GM23338 (cell line): ENCODE measurements around the gene RPL41. TPM values are rescaled to one million over a fixed set of nuclear protein-coding genes. Genes with fewer than 3 reads are reported as not detected.
A peak's percentile ranks its signal among the peaks of the same experiment; 100 is the strongest.

Experiments
- ATAC-seq: fragments of 200-7000 bp; cut with Tn5 transposase; 3 replicates; pipeline ENCODE4 v1.9.1; 2020
- DNase-seq: peaks from one replicate; pipeline ENCODE4 v3.0.0-alpha.2; 2015; ENCODE audit warnings: low spot score
- H2AFZ ChIP-seq: fragments of 200-600 bp; sonication (generic); 2 replicates; pipeline ENCODE4 v1.8.0; 2016; ENCODE audit warnings: antibody characterized with exemption, mild to moderate bottlenecking, moderate library complexity
- H3F3A ChIP-seq: fragments of 200-600 bp; sonication (generic); replicated peaks from 2 replicates; pipeline ENCODE4 v1.8.0; 2017; ENCODE audit warnings: antibody characterized with exemption, mixed run types, low read depth
- H3K27ac ChIP-seq: fragments of 200-600 bp; sonication (generic); 2 replicates; pipeline ENCODE4 v1.6.1; 2016; ENCODE audit warnings: low read depth
- H3K27me3 ChIP-seq: fragments of 200-600 bp; sonication (generic); 2 replicates; pipeline ENCODE4 v1.8.0; 2016; ENCODE audit warnings: mild to moderate bottlenecking, mixed run types, moderate library complexity; ENCODE audit not compliant: insufficient read depth
- H3K36me3 ChIP-seq: fragments of 200-600 bp; sonication (generic); 2 replicates; pipeline ENCODE4 v1.8.0; 2016; ENCODE audit warnings: mild to moderate bottlenecking; ENCODE audit not compliant: insufficient read depth
- H3K4me1 ChIP-seq: fragments of 200-600 bp; sonication (generic); 2 replicates; pipeline ENCODE4 v1.8.0; 2016; ENCODE audit warnings: mild to moderate bottlenecking, moderate library complexity; ENCODE audit not compliant: insufficient read depth
- H3K4me2 ChIP-seq: fragments of 200-600 bp; sonication (generic); 2 replicates; pipeline ENCODE4 v1.7.1; 2017; ENCODE audit warnings: mixed run types
- H3K4me3 ChIP-seq: fragments of 200-600 bp; sonication (generic); 2 replicates; pipeline ENCODE4 v1.6.1; 2016; ENCODE audit warnings: mixed run types
- H3K79me2 ChIP-seq: fragments of 200-600 bp; sonication (generic); replicated peaks from 2 replicates; pipeline ENCODE4 v1.8.0; 2017; ENCODE audit warnings: mild to moderate bottlenecking; ENCODE audit not compliant: insufficient read depth
- H3K9me2 ChIP-seq: fragments of 200-600 bp; sonication (generic); 2 replicates; pipeline ENCODE4 v1.8.0; 2017; ENCODE audit not compliant: insufficient read depth
- H4K20me1 ChIP-seq: fragments of 200-600 bp; sonication (generic); replicated peaks from 2 replicates; pipeline ENCODE4 v1.8.0; 2017; ENCODE audit warnings: mild to moderate bottlenecking; ENCODE audit not compliant: insufficient read depth
- H3K27ac Mint-ChIP-seq: 2 replicates; pipeline ENCODE4 v1.8.0; 2020; ENCODE audit warnings: inconsistent platforms, mild to moderate bottlenecking, moderate library complexity, mixed read lengths
- H3K27me3 Mint-ChIP-seq: 3 replicates; pipeline ENCODE4 v1.8.0; 2022; ENCODE audit warnings: low read depth, mild to moderate bottlenecking, moderate library complexity, mixed read lengths, inconsistent platforms; ENCODE audit not compliant: insufficient read depth, poor library complexity
- H3K36me3 Mint-ChIP-seq: 3 replicates; pipeline ENCODE4 v1.8.0; 2021; ENCODE audit warnings: low read depth, mild to moderate bottlenecking, inconsistent platforms, moderate library complexity, mixed read lengths
- H3K4me1 Mint-ChIP-seq: 3 replicates; pipeline ENCODE4 v1.8.0; 2020; ENCODE audit warnings: mild to moderate bottlenecking, inconsistent platforms, mixed read lengths
- H3K4me3 Mint-ChIP-seq: 3 replicates; pipeline ENCODE4 v1.8.0; 2021; ENCODE audit warnings: moderate library complexity, mild to moderate bottlenecking, inconsistent platforms, mixed read lengths
- H3K9me3 Mint-ChIP-seq: 3 replicates; pipeline ENCODE4 v1.8.0; 2020; ENCODE audit warnings: moderate library complexity, mild to moderate bottlenecking, inconsistent platforms, mixed read lengths
- CREB1 ChIP-seq: fragments of 250-450 bp; sonication (Bioruptor Pico); IDR thresholded peaks from 2 replicates; pipeline ENCODE4 v1.5.0; 2020; ENCODE audit warnings: low read depth, mild to moderate bottlenecking, moderate library complexity
- EZH2phosphoT487 ChIP-seq: fragments of 200-600 bp; sonication (generic); IDR thresholded peaks from one replicate; pipeline ENCODE4 v1.8.1; 2018; ENCODE audit warnings: antibody characterized with exemption; ENCODE audit not compliant: unreplicated experiment
- JUNB ChIP-seq: IDR thresholded peaks from one replicate; pipeline ENCODE4 v1.6.1; 2016; ENCODE audit warnings: antibody characterized with exemption; ENCODE audit not compliant: unreplicated experiment
- STAT1 ChIP-seq: IDR thresholded peaks from one replicate; pipeline ENCODE4 v1.6.1; 2016; ENCODE audit warnings: antibody characterized with exemption; ENCODE audit not compliant: unreplicated experiment
- polyA plus RNA-seq: library from polyadenylated mRNA; unstranded; fragments of >200 nt; fragmentation: Nextera tagmentation; extraction: Ambion mirVana; gene quantifications from 2 replicates; pipeline ENCODE4 v1.2.1, GENCODE V29; 2016
- total RNA-seq: library from RNA; depleted of rRNA; stranded (reverse); fragments of >200 nt; shearing (Covaris generic); gene quantifications from 2 replicates; pipeline ENCODE4 v1.2.3, GENCODE V29; 2014; rRNA removed

RPL41 gene
- total and polyA plus RNA-seq, 2 experiments from 2014 or later: 2,039 to 3,875 TPM

DNA sequence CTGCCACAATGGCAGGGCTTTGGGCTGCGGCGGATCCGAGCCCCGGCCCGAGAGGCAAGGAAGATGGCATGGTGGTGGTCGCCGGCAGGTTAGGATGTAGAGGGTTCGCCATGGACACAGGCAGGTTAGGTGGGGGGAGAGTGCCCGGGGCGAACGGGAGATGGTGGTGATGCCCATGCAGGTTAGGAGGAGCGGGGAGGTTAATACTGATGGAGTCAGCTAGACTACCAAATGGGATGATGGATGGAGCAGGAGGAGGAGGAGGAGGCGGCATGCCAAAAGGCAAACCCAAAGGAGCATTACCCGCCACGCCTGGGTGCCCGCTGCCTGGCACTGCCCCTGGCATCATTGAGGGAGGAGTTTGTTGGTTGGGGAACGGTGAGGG, 47.9 kb downstream of the RPL41 start (continued):
- TF ChIP-seq CREB1 (CRISPR knock-in tag): no peak

DNA sequence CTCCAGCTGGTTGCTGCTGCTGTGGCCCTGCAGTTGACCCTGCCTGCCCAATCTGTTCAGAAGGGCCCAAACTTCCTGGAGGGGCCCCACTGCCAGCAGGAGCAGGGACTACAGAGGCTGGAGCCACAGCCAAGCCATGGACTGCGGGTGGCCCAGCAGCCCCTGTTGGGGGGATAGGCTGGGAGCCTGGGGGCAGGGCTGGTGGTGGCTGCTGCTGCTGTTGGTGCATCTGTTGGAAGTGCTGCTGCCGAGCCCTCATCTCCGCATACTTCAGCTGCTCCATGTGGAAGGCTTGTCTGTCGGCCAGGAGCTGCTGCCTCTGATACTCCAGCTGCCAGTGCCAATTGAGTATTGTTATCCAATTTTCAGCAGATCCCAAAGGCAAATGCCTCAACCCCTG, 48.9 kb downstream of the RPL41 start:
- Histone ChIP-seq H3K4me1 (peaks cover 30% of the 10 kb centered on the region), H3K27ac (0 out of 2 replicates have a peak overlapping the region, but pooled peaks have one; percentile 63), H3K9me2 (no peaks in the 10 kb centered on the region), H3K4me3 (no peak overlapping the region), H3K4me2 (no peak overlapping the region), H3K27me3 (no peaks in the 10 kb centered on the region), H3K36me3 (peaks cover 62% of the 10 kb centered on the region), H3K79me2 (0 out of 2 replicates have a peak, but pooled peaks cover 10% of the 10 kb centered on the region), H3F3A (peaks cover 51% of the 10 kb centered on the region), H2AFZ (no peak overlapping the region), H4K20me1 (peaks cover 25% of the 10 kb centered on the region)
- DNase-seq: no peak
- Mint-ChIP-seq H3K27ac (peak overlapping the region; percentile 18; the same call in 1 of the 2 replicates), H3K9me3 (no peaks in the 10 kb centered on the region), H3K36me3 (peaks cover 93% of the 10 kb centered on the region), H3K27me3 (peaks cover 34% of the 10 kb centered on the region), H3K4me3 (no peak overlapping the region), H3K4me1 (peaks cover 35% of the 10 kb centered on the region)
- TF ChIP-seq EZH2phosphoT487: no peak
- no peak for TF ChIP-seq JUNB
- TF ChIP-seq STAT1: no peak
- peak; percentile 1; the same call in 2 of the 3 replicates for ATAC-seq

Other genes starting within 250 kb of the RPL41 start
- gene PYM1, start 188.7 kb upstream of the RPL41 start, total RNA-seq: 70.2 and 75.9 TPM in 2 replicates
- gene PYM1, start 188.7 kb upstream of the RPL41 start, polyA plus RNA-seq: 150 and 151 TPM in 2 replicates
- gene DGKA, start 185.5 kb upstream of the RPL41 start, total RNA-seq: 16.1 and 35.9 TPM in 2 replicates
- 22.5 and 24.6 TPM in 2 replicates for gene DGKA, start 185.5 kb upstream of the RPL41 start, polyA plus RNA-seq
- 81.6 and 108 TPM in 2 replicates for gene PMEL, start 150.6 kb upstream of the RPL41 start, total RNA-seq
- 64.5 and 68.1 TPM in 2 replicates for gene PMEL, start 150.6 kb upstream of the RPL41 start, polyA plus RNA-seq
- 27.7 and 31.0 TPM in 2 replicates for gene CDK2, start 149.8 kb upstream of the RPL41 start, total RNA-seq
- gene CDK2, start 149.8 kb upstream of the RPL41 start, polyA plus RNA-seq: 14.1 and 15.2 TPM in 2 replicates
- gene RAB5B, start 142.6 kb upstream of the RPL41 start, total RNA-seq: 43.7 and 46.5 TPM in 2 replicates
- gene RAB5B, start 142.6 kb upstream of the RPL41 start, polyA plus RNA-seq: 18.6 and 19.7 TPM in 2 replicates
- gene SUOX, start 119.4 kb upstream of the RPL41 start, total RNA-seq: 21.9 and 27.5 TPM in 2 replicates
- gene SUOX, start 119.4 kb upstream of the RPL41 start, polyA plus RNA-seq: 13.9 and 14.0 TPM in 2 replicates
- 9.0 and 12.2 TPM in 2 replicates for gene IKZF4, start 95.6 kb upstream of the RPL41 start, total RNA-seq
- gene IKZF4, start 95.6 kb upstream of the RPL41 start, polyA plus RNA-seq: 4.3 and 4.6 TPM in 2 replicates
- gene RPS26, start 74.7 kb upstream of the RPL41 start, total RNA-seq: 321 and 655 TPM in 2 replicates
- 772 and 774 TPM in 2 replicates for gene RPS26, start 74.7 kb upstream of the RPL41 start, polyA plus RNA-seq
- 44.4 and 54.4 TPM in 2 replicates for gene ERBB3, start 36.5 kb upstream of the RPL41 start, total RNA-seq
- gene ERBB3, start 36.5 kb upstream of the RPL41 start, polyA plus RNA-seq: 21.0 and 23.3 TPM in 2 replicates
- 231 and 237 TPM in 2 replicates for gene PA2G4, start 12.1 kb upstream of the RPL41 start, total RNA-seq
- gene PA2G4, start 12.1 kb upstream of the RPL41 start, polyA plus RNA-seq: 349 and 373 TPM in 2 replicates
- 4.2 and 5.4 TPM in 2 replicates for gene ZC3H10, start 1.6 kb downstream of the RPL41 start, total RNA-seq
- 2.2 and 2.7 TPM in 2 replicates for gene ZC3H10, start 1.6 kb downstream of the RPL41 start, polyA plus RNA-seq
- gene ESYT1, start 11.6 kb downstream of the RPL41 start, total RNA-seq: 97.2 and 142 TPM in 2 replicates
- gene ESYT1, start 11.6 kb downstream of the RPL41 start, polyA plus RNA-seq: 23.3 and 26.2 TPM in 2 replicates
- gene MYL6B, start 36.0 kb downstream of the RPL41 start, total RNA-seq: 96.9 and 103 TPM in 2 replicates
- gene MYL6B, start 36.0 kb downstream of the RPL41 start, polyA plus RNA-seq: 164 and 170 TPM in 2 replicates
- gene MYL6, start 41.7 kb downstream of the RPL41 start, total RNA-seq: 1,092 and 1,271 TPM in 2 replicates
- gene MYL6, start 41.7 kb downstream of the RPL41 start, polyA plus RNA-seq: 1,545 and 1,548 TPM in 2 replicates
- 40.4 and 44.5 TPM in 2 replicates for gene SMARCC2, start 72.8 kb downstream of the RPL41 start, total RNA-seq
- 52.1 and 68.3 TPM in 2 replicates for gene SMARCC2, start 72.8 kb downstream of the RPL41 start, polyA plus RNA-seq
- 68.2 and 77.1 TPM in 2 replicates for gene RNF41, start 105.3 kb downstream of the RPL41 start, total RNA-seq
- 14.8 and 15.3 TPM in 2 replicates for gene RNF41, start 105.3 kb downstream of the RPL41 start, polyA plus RNA-seq
- gene NABP2, start 107.7 kb downstream of the RPL41 start, total RNA-seq: 25.5 and 31.6 TPM in 2 replicates
- 24.9 and 27.8 TPM in 2 replicates for gene NABP2, start 107.7 kb downstream of the RPL41 start, polyA plus RNA-seq
- 0.59 and 4.5 TPM in 2 replicates for gene SLC39A5, start 113.4 kb downstream of the RPL41 start, total RNA-seq
- gene SLC39A5, start 113.4 kb downstream of the RPL41 start, polyA plus RNA-seq: 0.29 and 0.63 TPM in 2 replicates
- 25.2 and 25.6 TPM in 2 replicates for gene ANKRD52, start 141.8 kb downstream of the RPL41 start, total RNA-seq
- gene ANKRD52, start 141.8 kb downstream of the RPL41 start, polyA plus RNA-seq: 16.2 and 20.3 TPM in 2 replicates
- 15.2 and 17.8 TPM in 2 replicates for gene COQ10A, start 150.3 kb downstream of the RPL41 start, total RNA-seq
- 12.0 and 12.8 TPM in 2 replicates for gene COQ10A, start 150.3 kb downstream of the RPL41 start, polyA plus RNA-seq
- 163 and 166 TPM in 2 replicates for gene CS, start 183.7 kb downstream of the RPL41 start, total RNA-seq
- 54.5 and 63.3 TPM in 2 replicates for gene CS, start 183.7 kb downstream of the RPL41 start, polyA plus RNA-seq
- gene CNPY2, start 199.4 kb downstream of the RPL41 start, total RNA-seq: 107 and 119 TPM in 2 replicates
- gene CNPY2, start 199.4 kb downstream of the RPL41 start, polyA plus RNA-seq: 316 and 317 TPM in 2 replicates
- gene PAN2, start 217.4 kb downstream of the RPL41 start, total RNA-seq: 27.2 and 35.7 TPM in 2 replicates
- 9.1 and 11.5 TPM in 2 replicates for gene PAN2, start 217.4 kb downstream of the RPL41 start, polyA plus RNA-seq
- 2.5 and 3.2 TPM in 2 replicates for gene IL23A, start 222.3 kb downstream of the RPL41 start, total RNA-seq
- 8.0 and 9.3 TPM in 2 replicates for gene IL23A, start 222.3 kb downstream of the RPL41 start, polyA plus RNA-seq
- 60.6 and 67.9 TPM in 2 replicates for gene STAT2, start 243.5 kb downstream of the RPL41 start, total RNA-seq
- 15.6 and 16.7 TPM in 2 replicates for gene STAT2, start 243.5 kb downstream of the RPL41 start, polyA plus RNA-seq
- gene APOF, start 246.2 kb downstream of the RPL41 start, total RNA-seq: not detected in 2 replicates
- not detected in 2 replicates for gene APOF, start 246.2 kb downstream of the RPL41 start, polyA plus RNA-seq